NK-92 (cell line): Measurements from ENCODE around the gene ADIRF.
"Not testable (repeated sequence)": the region's sequence is repeated elsewhere in the genome, so short reads cannot be mapped to it uniquely, and the experiment has no call there.

ENCODE experiments used
- DNase-seq: peaks from one replicate; lab custom pipeline; 2025; ENCODE audit not compliant: unreplicated experiment; lab: John Stamatoyannopoulos, UW

ADIRF gene

GRCh38 chr10:86968271-86968993 is at the start of gene ADIRF:
Gene ADIRF (plus strand): TSS chr10:86968482. CDS start chr10:86968545, 63 bp downstream.
- DNase-seq = no peak

GRCh38 chr10:86922553-86922961 is 45.7 kb upstream of the ADIRF start:
- no peak for DNase-seq

- DNase-seq = no peak
Measured at GRCh38 chr10:86929468-86930380, 38.6 kb upstream of the ADIRF start.

- DNase-seq = no peak
Measured at GRCh38 chr10:86931872-86932271, 36.4 kb upstream of the ADIRF start.

GRCh38 chr10:86932674-86933073 is 35.6 kb upstream of the ADIRF start:
- DNase-seq = no peak

- DNase-seq = not testable (repeated sequence)
Measured at GRCh38 chr10:86934162-86934711, 34.0 kb upstream of the ADIRF start.

- no peak for DNase-seq
Measured at GRCh38 chr10:86936661-86937501, 31.4 kb upstream of the ADIRF start.

GRCh38 chr10:86937502-86938154 is 30.7 kb upstream of the ADIRF start:
- DNase-seq = no peak

GRCh38 chr10:86938260-86938659 is 30.0 kb upstream of the ADIRF start:
- DNase-seq = no peak

- DNase-seq = not testable (repeated sequence)
Measured at GRCh38 chr10:86940076-86940475, 28.2 kb upstream of the ADIRF start.

GRCh38 chr10:86940677-86941076 is 27.6 kb upstream of the ADIRF start:
- no peak for DNase-seq

- DNase-seq = no peak
Measured at GRCh38 chr10:86941426-86941825, 26.9 kb upstream of the ADIRF start.

- no peak for DNase-seq
Measured at GRCh38 chr10:86941991-86942421, 26.3 kb upstream of the ADIRF start.

GRCh38 chr10:86942441-86943315 is 25.6 kb upstream of the ADIRF start:
- no peak for DNase-seq

GRCh38 chr10:86943316-86944030 is 24.8 kb upstream of the ADIRF start:
- DNase-seq = no peak

GRCh38 chr10:86944031-86944419 is 24.3 kb upstream of the ADIRF start:
- no peak for DNase-seq

- DNase-seq = no peak
Measured at GRCh38 chr10:86944471-86944870, 23.8 kb upstream of the ADIRF start.

GRCh38 chr10:86944907-86945306 is 23.4 kb upstream of the ADIRF start:
- DNase-seq = no peak
